Endothelial cell of umbilical vein (primary cell): Measurements from ENCODE around the gene FOXK1. TPM values are rescaled to one million over a fixed set of nuclear protein-coding genes. Genes with fewer than 3 reads are reported as not detected.

ENCODE experiments used
- BruUV-seq: library from RNA; stranded (reverse); fragments of 400-500 nt; replicated peaks from 2 replicates; lab custom pipeline; 2021; lab: Mats Ljungman, UMichigan
- CTCF ChIA-PET: fragments of 300-600, 350-600 bp; sonication (Branson Sonifier 250); formaldehyde crosslinking; loops from one replicate; lab custom pipeline; 2021; ENCODE audit warnings: antibody characterized with exemption, inconsistent platforms; lab: Charles Lee
- POLR2A ChIA-PET: fragments of 300-600, 350-600 bp; sonication (Branson Sonifier 250); formaldehyde crosslinking; loops from one replicate; lab custom pipeline; 2021; ENCODE audit warnings: antibody characterized with exemption, inconsistent platforms; lab: Charles Lee
- DNase-seq: peaks from one replicate; pipeline ENCODE4 v3.0.0-alpha.2; 2011; ENCODE audit warnings: low read depth, low spot score
- FAIRE-seq: peaks from 2 replicates; lab custom pipeline; 2011; peaks lifted over from hg19 to GRCh38; lab: Jason Lieb, UNC
- H2AFZ ChIP-seq: 2 replicates; pipeline ENCODE4 v1.6.0; 2012; ENCODE audit warnings: low read depth, low read length, control low read depth, inconsistent platforms
- H3K27ac ChIP-seq: 2 replicates; pipeline ENCODE4 v1.5.1; 2011; ENCODE audit warnings: low read depth, mild to moderate bottlenecking, control low read depth, low read length, moderate library complexity; ENCODE audit not compliant: insufficient read depth
- H3K27me3 ChIP-seq, 2 experiments: 2 replicates each; pipeline versions ENCODE4 v1.6.0 to v1.6.1; 2011; ENCODE audit warnings: low read length in 2 of 2, mixed read lengths in 1 of 2; ENCODE audit not compliant: control insufficient read depth in 2 of 2, insufficient read depth in 2 of 2
- H3K36me3 ChIP-seq, 2 experiments: 2 replicates in 1 of 2; 3 replicates in 1 of 2; pipeline ENCODE4 v1.5.1; 2011; ENCODE audit warnings: low read length in 2 of 2, mild to moderate bottlenecking in 1 of 2, moderate library complexity in 1 of 2; ENCODE audit not compliant: control insufficient read depth in 2 of 2, insufficient read depth in 2 of 2; ENCODE audit errors: extremely low read depth in 1 of 2
- H3K4me1 ChIP-seq: 3 replicates; pipeline ENCODE4 v1.5.1; 2011; ENCODE audit warnings: mild to moderate bottlenecking, low read length; ENCODE audit not compliant: control insufficient read depth, insufficient read depth; ENCODE audit errors: extremely low read depth
- H3K4me2 ChIP-seq: 2 replicates; pipeline ENCODE4 v1.6.1; 2011; ENCODE audit warnings: low read length, control low read depth, mixed read lengths; ENCODE audit not compliant: insufficient read depth
- H3K4me3 ChIP-seq, 3 experiments: fragments of 200-600 bp in 1 of 3; sonication (generic), shearing (Covaris generic) in 1 of 3; replicated peaks in 1 of 3; 2 replicates each; pipeline ENCODE4 v1.5.1; 2011 to 2016; ENCODE audit warnings: control low read depth in 3 of 3, low read length in 3 of 3, mild to moderate bottlenecking in 2 of 3, inconsistent platforms in 1 of 3, low read depth in 1 of 3, moderate library complexity in 1 of 3; ENCODE audit not compliant: insufficient read depth in 1 of 3
- H3K79me2 ChIP-seq: 2 replicates; pipeline ENCODE4 v1.6.0; 2012; ENCODE audit warnings: low read length, inconsistent platforms; ENCODE audit not compliant: control insufficient read depth, insufficient read depth
- H3K9ac ChIP-seq: replicated peaks from 2 replicates; pipeline ENCODE3; 2011; ENCODE audit warnings: low read length, control low read depth; ENCODE audit not compliant: insufficient read depth; ENCODE audit errors: extremely low read depth
- H3K9me1 ChIP-seq: replicated peaks from 3 replicates; pipeline ENCODE4 v1.6.0; 2011; ENCODE audit warnings: mild to moderate bottlenecking, low read length; ENCODE audit not compliant: control insufficient read depth, insufficient read depth; ENCODE audit errors: extremely low read depth
- H3K9me3 ChIP-seq: replicated peaks from 2 replicates; pipeline ENCODE4 v1.5.1; 2012; ENCODE audit warnings: low read length, inconsistent platforms; ENCODE audit not compliant: control insufficient read depth, insufficient read depth
- H4K20me1 ChIP-seq: replicated peaks from 2 replicates; pipeline ENCODE3; 2011; ENCODE audit warnings: mild to moderate bottlenecking, low read length; ENCODE audit not compliant: control insufficient read depth, insufficient read depth; ENCODE audit errors: extremely low read depth
- EZH2 ChIP-seq: IDR thresholded peaks from 2 replicates; pipeline ENCODE4 v1.6.1; 2012; ENCODE audit warnings: borderline replicate concordance, low read depth, mild to moderate bottlenecking, moderate library complexity, low read length, inconsistent platforms; ENCODE audit not compliant: severe bottlenecking
- GATA2 ChIP-seq: IDR thresholded peaks from 2 replicates; pipeline ENCODE4 v1.7.0; 2011; ENCODE audit warnings: low read depth, mild to moderate bottlenecking, moderate library complexity, mixed read lengths, low read length; ENCODE audit not compliant: insufficient read length, insufficient read depth
- JUN ChIP-seq: IDR thresholded peaks from 2 replicates; pipeline ENCODE4 v1.6.1; 2011; ENCODE audit warnings: borderline replicate concordance, low read depth; ENCODE audit not compliant: insufficient read length, insufficient read depth
- MAX ChIP-seq: IDR thresholded peaks from 2 replicates; pipeline ENCODE4 v1.6.1; 2011; ENCODE audit not compliant: insufficient read depth, insufficient read length
- MYC ChIP-seq: IDR thresholded peaks from one replicate; pipeline ENCODE4 v1.6.1; 2011; ENCODE audit warnings: mild to moderate bottlenecking, low read depth, low read length
- POLR2A ChIP-seq: IDR thresholded peaks from 2 replicates; pipeline ENCODE4 v1.6.1; 2012; ENCODE audit warnings: low read depth, mild to moderate bottlenecking, control low read depth, low read length
- dilution Hi-C: fragments of 300-500 bp; cut with MboI; formaldehyde crosslinking; loops from one replicate; pipeline ENCODE4 v1.15.0; 2019; ENCODE audit warnings: low sequenced_read_pairs; ENCODE audit not compliant: extremely low pct_ligation_motif_present
- intact Hi-C: fragments of 100-400 bp; cut with micrococcal nuclease; formaldehyde crosslinking; loops from one replicate; pipeline ENCODE4 v1.10.0; 2022
- polyA plus RNA-seq, 4 experiments: library from polyadenylated mRNA; depleted of rRNA in 3 of 4; stranded (reverse) in 3 of 4; unstranded in 1 of 4; fragments of >200 nt; gene quantifications; 2 replicates each; pipeline versions ENCODE4 v1.2.1 to v1.2.3, GENCODE V29; 2011 to 2012; ENCODE audit warnings: missing spikeins in 1 of 4
- total RNA-seq: library from RNA; stranded (reverse); gene quantifications from 2 replicates; pipeline ENCODE4 v1.2.3, GENCODE V29; 2021

FOXK1 gene
- total and polyA plus RNA-seq, 2 donors (not counting 3 experiments of a cell fraction or from before 2014, with no cell fraction given): 8.0 to 52.1 TPM

- Histone ChIP-seq H3K4me2 (no peak overlapping the region), H3K27me3 (no peaks in the 10 kb centered on the region), H3K27ac (no peak overlapping the region), H3K9me3 (no peaks in the 10 kb centered on the region), H3K4me1 (peaks cover 8% of the 10 kb centered on the region), H3K4me3 (no peak overlapping the region), H2AFZ (no peak overlapping the region), H4K20me1 (no peaks in the 10 kb centered on the region), H3K79me2 (peaks cover 2% of the 10 kb centered on the region), H3K9me1 (no peaks in the 10 kb centered on the region), H3K9ac (no peak overlapping the region), H3K36me3 (peaks cover 15 to 24% of the 10 kb centered on the region in 2 experiments)
- intact Hi-C loops (no loop called here), dilution Hi-C loops (no loop called here)
- POLR2A ChIA-PET: no interaction called here
- BruUV-seq: no TSS peak
- no peak for TF ChIP-seq GATA2
- no peak for TF ChIP-seq POLR2A
- no peak for TF ChIP-seq MYC
- no peak for TF ChIP-seq EZH2
- TF ChIP-seq MAX: no peak
- TF ChIP-seq JUN: no peak
- DNase-seq: no peak
- CTCF ChIA-PET: no interaction called here
- no peak for FAIRE-seq
These were observed 84.8 kb downstream of the FOXK1 start for GRCh38 chr7:4766666-4767519.
